H1 (cell line): ENCODE results near the gene OPN3. TPM values are rescaled to one million over a fixed set of nuclear protein-coding genes. Genes with fewer than 3 reads are reported as not detected.

ENCODE experiments used
- CTCF ChIA-PET: fragments of 300-600 bp; sonication (Branson Sonifier 250); formaldehyde crosslinking; loops from one replicate; lab custom pipeline; 2021; ENCODE audit not compliant: partially characterized antibody; lab: Charles Lee
- POLR2A ChIA-PET: fragments of 300-600 bp; sonication (Branson Sonifier 250); formaldehyde crosslinking; loops from one replicate; lab custom pipeline; 2021; ENCODE audit warnings: inconsistent platforms; ENCODE audit not compliant: partially characterized antibody; lab: Charles Lee
- DNase-seq, 2 experiments: peaks; one replicate each; pipeline versions ENCODE4 v3.0.0 to v3.0.0-alpha.2; 2010 to 2022; ENCODE audit warnings: low spot score in 2 of 2, low read depth in 1 of 2, mixed read lengths in 1 of 2
- FAIRE-seq: peaks from 2 replicates; lab custom pipeline; 2011; peaks lifted over from hg19 to GRCh38; lab: Jason Lieb, UNC
- H2AFZ ChIP-seq: 2 replicates; pipeline ENCODE4 v1.8.1; 2012; ENCODE audit warnings: low read length, inconsistent platforms
- H2AK5ac ChIP-seq: 2 replicates; pipeline ENCODE4 v1.6.1; 2013; ENCODE audit warnings: low read depth, low read length
- H2BK120ac ChIP-seq: replicated peaks from 2 replicates; pipeline ENCODE3; 2013; ENCODE audit warnings: low read depth, low read length, inconsistent platforms
- H2BK12ac ChIP-seq: 2 replicates; pipeline ENCODE4 v1.6.1; 2013; ENCODE audit warnings: low read depth, low read length
- H2BK15ac ChIP-seq: 2 replicates; pipeline ENCODE4 v1.6.1; 2013; ENCODE audit warnings: low read length
- H2BK20ac ChIP-seq: 2 replicates; pipeline ENCODE4 v1.6.1; 2013; ENCODE audit warnings: low read length
- H2BK5ac ChIP-seq: 2 replicates; pipeline ENCODE4 v1.6.1; 2013; ENCODE audit warnings: low read depth, low read length
- H3K14ac ChIP-seq: 2 replicates; pipeline ENCODE4 v1.6.1; 2013; ENCODE audit warnings: inconsistent platforms; ENCODE audit not compliant: insufficient read length
- H3K18ac ChIP-seq: 2 replicates; pipeline ENCODE4 v1.6.1; 2013; ENCODE audit warnings: low read length; ENCODE audit errors: extremely low read depth
- H3K23ac ChIP-seq: 2 replicates; pipeline ENCODE4 v1.6.1; 2013; ENCODE audit warnings: inconsistent platforms; ENCODE audit not compliant: insufficient read length
- H3K23me2 ChIP-seq: 2 replicates; pipeline ENCODE4 v1.6.1; 2013; ENCODE audit warnings: low read depth, low read length
- H3K27ac ChIP-seq: 2 replicates; pipeline ENCODE4 v1.6.1; 2011; ENCODE audit warnings: low read depth, low read length, inconsistent platforms
- H3K27me3 ChIP-seq, 4 experiments: replicated peaks in 1 of 4; 1 replicate in 1 of 4; 2 replicates in 3 of 4; pipeline versions ENCODE4 v1.6.1 to v1.8.1; 2011 to 2013; ENCODE audit warnings: low read length in 3 of 4, mild to moderate bottlenecking in 3 of 4, inconsistent platforms in 2 of 4, mixed read lengths in 2 of 4, moderate library complexity in 1 of 4; ENCODE audit not compliant: control insufficient read depth in 3 of 4, insufficient read depth in 3 of 4; ENCODE audit errors: extremely low read depth in 1 of 4
- H3K36me3 ChIP-seq, 4 experiments: 2 replicates each; pipeline versions ENCODE4 v1.6.1 to v1.8.1; 2011 to 2013; ENCODE audit warnings: mild to moderate bottlenecking in 4 of 4, low read length in 3 of 4, moderate library complexity in 2 of 4, control low read depth in 1 of 4, inconsistent platforms in 1 of 4; ENCODE audit not compliant: insufficient read depth in 4 of 4, control insufficient read depth in 2 of 4
- H3K4ac ChIP-seq: replicated peaks from 2 replicates; pipeline ENCODE3; 2013; ENCODE audit warnings: low read length, low read depth, mixed read lengths, inconsistent platforms; ENCODE audit not compliant: insufficient read length
- H3K4me1 ChIP-seq, 4 experiments: replicated peaks in 1 of 4; 1 replicate in 1 of 4; 2 replicates in 3 of 4; pipeline versions ENCODE4 v1.6.1 to v1.8.1; 2011 to 2013; ENCODE audit warnings: low read length in 3 of 4, inconsistent platforms in 2 of 4, mixed read lengths in 1 of 4; ENCODE audit not compliant: insufficient read depth in 4 of 4, control insufficient read depth in 3 of 4
- H3K4me2 ChIP-seq, 2 experiments: 2 replicates each; pipeline versions ENCODE4 v1.6.1 to v1.8.1; 2011 to 2013; ENCODE audit warnings: low read depth in 2 of 2, low read length in 2 of 2, control low read depth in 1 of 2, inconsistent platforms in 1 of 2, mild to moderate bottlenecking in 1 of 2; ENCODE audit not compliant: insufficient read depth in 1 of 2
- H3K4me3 ChIP-seq, 4 experiments: fragments of 200-600, 300-600 bp in 1 of 4; sonication (generic), shearing (Covaris generic), sonication (Bioruptor Twin) in 1 of 4; 2 replicates each; pipeline versions ENCODE4 v1.5.1 to v1.8.1; 2011 to 2016; ENCODE audit warnings: low read length in 4 of 4, low read depth in 3 of 4, control low read depth in 2 of 4, inconsistent platforms in 2 of 4, mild to moderate bottlenecking in 2 of 4, mixed read lengths in 1 of 4, moderate library complexity in 1 of 4; ENCODE audit not compliant: insufficient read depth in 2 of 4; ENCODE audit errors: extremely low read depth in 1 of 4
- H3K56ac ChIP-seq: replicated peaks from 2 replicates; pipeline ENCODE3; 2013; ENCODE audit warnings: low read depth, mild to moderate bottlenecking, mixed read lengths, low read length, inconsistent platforms; ENCODE audit not compliant: insufficient read length
- H3K79me1 ChIP-seq: 2 replicates; pipeline ENCODE4 v1.6.1; 2013; ENCODE audit warnings: low read depth, low read length, control low read depth
- H3K79me2 ChIP-seq, 2 experiments: 2 replicates each; pipeline versions ENCODE4 v1.6.1 to v1.8.1; 2012 to 2013; ENCODE audit warnings: low read length in 2 of 2, mild to moderate bottlenecking in 2 of 2, inconsistent platforms in 1 of 2; ENCODE audit not compliant: insufficient read depth in 2 of 2, control insufficient read depth in 1 of 2
- H3K9ac ChIP-seq, 4 experiments: replicated peaks in 1 of 4; 1 replicate in 1 of 4; 2 replicates in 3 of 4; pipeline versions ENCODE4 v1.6.1 to v1.8.1; 2011 to 2013; ENCODE audit warnings: low read depth in 3 of 4, low read length in 3 of 4, control low read depth in 2 of 4, mild to moderate bottlenecking in 2 of 4, moderate library complexity in 2 of 4, inconsistent platforms in 1 of 4; ENCODE audit errors: extremely low read depth in 1 of 4
- H3K9me3 ChIP-seq, 2 experiments: 2 replicates each; pipeline versions ENCODE4 v1.6.1 to v1.8.1; 2012 to 2013; ENCODE audit warnings: mild to moderate bottlenecking in 2 of 2, moderate library complexity in 2 of 2, control low read depth in 1 of 2, inconsistent platforms in 1 of 2, low read depth in 1 of 2, low read length in 1 of 2, mixed read lengths in 1 of 2; ENCODE audit not compliant: insufficient read depth in 2 of 2
- H4K20me1 ChIP-seq, 2 experiments: replicated peaks in 1 of 2; 2 replicates each; pipeline versions ENCODE3 to v1.8.1; 2011 to 2013; ENCODE audit warnings: inconsistent platforms in 2 of 2, low read length in 2 of 2, mild to moderate bottlenecking in 1 of 2; ENCODE audit not compliant: insufficient read depth in 2 of 2, control insufficient read depth in 1 of 2
- H4K5ac ChIP-seq: 2 replicates; pipeline ENCODE4 v1.6.1; 2013; ENCODE audit warnings: low read length, low read depth, mixed read lengths, inconsistent platforms; ENCODE audit not compliant: insufficient read length
- H4K8ac ChIP-seq: 2 replicates; pipeline ENCODE4 v1.8.0; 2013; ENCODE audit warnings: mild to moderate bottlenecking, moderate library complexity, low read length, inconsistent platforms; ENCODE audit not compliant: insufficient read depth; ENCODE audit errors: extremely low read depth
- H4K91ac ChIP-seq: replicated peaks from 2 replicates; pipeline ENCODE3; 2013; ENCODE audit warnings: low read length, mixed read lengths, inconsistent platforms; ENCODE audit not compliant: insufficient read length
- CTBP2 ChIP-seq: IDR thresholded peaks from 2 replicates; pipeline ENCODE4 v1.7.0; 2011; ENCODE audit warnings: borderline replicate concordance, mild to moderate bottlenecking, moderate library complexity, mixed read lengths, low read length; ENCODE audit not compliant: insufficient read depth, insufficient read length
- EGR1 ChIP-seq: IDR thresholded peaks from 2 replicates; pipeline ENCODE4 v1.6.1; 2011; ENCODE audit warnings: low read depth, low read length, borderline replicate concordance
- FOSL1 ChIP-seq: IDR thresholded peaks from 2 replicates; pipeline ENCODE4 v1.6.1; 2011; ENCODE audit warnings: mild to moderate bottlenecking, low read depth, low read length, moderate library complexity; ENCODE audit not compliant: insufficient read depth
- JUND ChIP-seq: IDR thresholded peaks from 2 replicates; pipeline ENCODE4 v1.6.1; 2011; ENCODE audit warnings: mild to moderate bottlenecking, improper control_type of control experiment, low read length
- PHF8 ChIP-seq: fragments of 200-600 bp; sonication (generic); conservative IDR thresholded peaks from 2 replicates; pipeline ENCODE4 v1.7.1; 2012; ENCODE audit warnings: low read depth, mild to moderate bottlenecking, inconsistent platforms, low read length, moderate library complexity
- POLR2AphosphoS5 ChIP-seq: IDR thresholded peaks from 2 replicates; pipeline ENCODE4 v1.6.1; 2011; ENCODE audit warnings: low read depth, low read length
- RAD21 ChIP-seq, 2 experiments: IDR thresholded peaks in 1 of 2; conservative IDR thresholded peaks in 1 of 2; 2 replicates each; pipeline ENCODE4 v1.6.1; 2011; ENCODE audit warnings: low read depth in 2 of 2, low read length in 2 of 2, improper control_type of control experiment in 1 of 2, inconsistent platforms in 1 of 2, mild to moderate bottlenecking in 1 of 2, moderate library complexity in 1 of 2
- RBBP5 ChIP-seq: IDR thresholded peaks from 2 replicates; pipeline ENCODE4 v1.7.1; 2012; ENCODE audit warnings: low read depth, mild to moderate bottlenecking, inconsistent platforms, low read length, moderate library complexity, borderline replicate concordance
- RNF2 ChIP-seq: fragments of 200-900, 300-1000 bp; sonication (generic); IDR thresholded peaks from 2 replicates; pipeline ENCODE4 v1.7.1; 2016; ENCODE audit warnings: borderline replicate concordance, low read depth, mild to moderate bottlenecking, antibody characterized with exemption, low read length; ENCODE audit not compliant: poor library complexity, severe bottlenecking; ENCODE audit errors: missing control alignments
- SP2 ChIP-seq: IDR thresholded peaks from 2 replicates; pipeline ENCODE4 v1.6.1; 2012; ENCODE audit warnings: mild to moderate bottlenecking, low read length, inconsistent platforms
- TAF7 ChIP-seq: optimal IDR thresholded peaks from 2 replicates; pipeline ENCODE3; 2011; ENCODE audit warnings: low read depth, mild to moderate bottlenecking, inconsistent platforms, low read length, moderate library complexity, borderline replicate concordance
- TBP ChIP-seq: IDR thresholded peaks from 2 replicates; pipeline ENCODE4 v1.6.1; 2011; ENCODE audit warnings: low read depth, low read length, improper control_type of control experiment
- TEAD4 ChIP-seq: IDR thresholded peaks from 2 replicates; pipeline ENCODE4 v1.6.1; 2012; ENCODE audit warnings: low read depth, low read length, inconsistent platforms, mixed read lengths
- WGBS, 2 experiments: shearing (Covaris generic) in 1 of 2; methylation state at CpG; one replicate each; pipeline versions ENCODE4 v1.1.6 to v1.1.7; 2013 to 2015; ENCODE audit warnings: low lambda C conversion rate in 2 of 2, mixed read lengths in 2 of 2, inconsistent platforms in 1 of 2, low coverage in 1 of 2, missing lambda C conversion rate in 1 of 2; ENCODE audit not compliant: insufficient replicate concordance in 2 of 2, insufficient coverage in 1 of 2, insufficient read length in 1 of 2; ENCODE audit errors: extremely low coverage in 1 of 2, missing lambda C conversion rate in 1 of 2; 5-methylcytosine and 5-hydroxymethylcytosine counted together
- polyA plus RNA-seq, 7 experiments: library from polyadenylated mRNA; depleted of rRNA in 3 of 7; stranded (reverse) in 5 of 7; unstranded in 2 of 7; fragments of >200 nt in 5 of 7; fragments of 200-250 nt in 2 of 7; gene quantifications; 1 replicate in 5 of 7; 2 replicates in 1 of 7; 4 replicates in 1 of 7; pipeline versions ENCODE4 v1.2.1 to v1.2.3, GENCODE V29; 2011 to 2013; ENCODE audit warnings: missing spikeins in 2 of 7, mixed read lengths in 2 of 7
- total RNA-seq: library from RNA; stranded (reverse); fragmentation: NEBNext Ultra II Directional; extraction: Animal tissue kit (Norgen Biotek cat#: 25700); gene quantifications from 2 replicates; pipeline ENCODE4 v1.2.1, GENCODE V29; 2021

OPN3 gene
- total and polyA plus RNA-seq, 2 of the 8 experiments (the other 6 are each of a cell fraction or from before 2014, with no cell fraction given) = 8.8 to 19.4 TPM

- Histone ChIP-seq H3K23me2 (no peaks in the 10 kb centered on the region), H2BK5ac (no peak overlapping the region)
- TF ChIP-seq CTBP2 (no peak), EGR1 (no peak), TEAD4 (no peak), RAD21 (IDR thresholded peaks at IDR 0.05 in 1 of 2, conservative IDR thresholded peaks at IDR 0.05 in 1 of 2; ENCODE audit: low read depth in 2 of 2, low read length in 2 of 2) (no peak), TAF7 (no peak), RBBP5 (no peak), SP2 (no peak), FOSL1 (no peak), POLR2AphosphoS5 (no peak), JUND (no peak), PHF8 (no peak), RNF2 (no peak), TBP (no peak)
- TF ChIP-seq, all 59 proteins: peak for 0
- H3K36me3 ChIP-seq = no peaks in the 10 kb centered on the region
- DNase-seq = no peak
- no peak overlapping the region for H2AFZ ChIP-seq
- 92% methylated on average over 7 of the region's 7 CpGs; no CpG with 5 or more reads in 1 of the 2 experiments for WGBS, 2 experiments
- no peak overlapping the region for H3K56ac ChIP-seq
- H4K8ac ChIP-seq = no peak overlapping the region
- no peaks in the 10 kb centered on the region for H4K20me1 ChIP-seq
- no peak overlapping the region for H3K14ac ChIP-seq
- H3K27me3 ChIP-seq = no peaks in the 10 kb centered on the region
- ChIA-PET CTCF (interaction anchor here (0.7 to 1.5 kb wide), 2 partner anchors 21 to 256 kb away, joined by 3 read pairs; no protein-coding TSS in a partner anchor), POLR2A (no interaction called here)
- no peak overlapping the region for H2BK20ac ChIP-seq
- no peaks in the 10 kb centered on the region for H3K9me3 ChIP-seq
- H2AK5ac ChIP-seq = no peak overlapping the region
- H2BK15ac ChIP-seq = no peak overlapping the region
- no peak overlapping the region for H3K9ac ChIP-seq
- H4K5ac ChIP-seq = no peak overlapping the region
- H3K4me2 ChIP-seq = no peak overlapping the region
- no peak overlapping the region for H3K18ac ChIP-seq
- H3K4me3 ChIP-seq = no peak overlapping the region
- no peak overlapping the region for H2BK12ac ChIP-seq
- H3K23ac ChIP-seq = no peak overlapping the region
- no peaks in the 10 kb centered on the region for H3K79me2 ChIP-seq
- no peak overlapping the region for H3K27ac ChIP-seq
- H3K79me1 ChIP-seq = no peaks in the 10 kb centered on the region
- FAIRE-seq = no peak
- no peak overlapping the region for H4K91ac ChIP-seq
- H3K4me1 ChIP-seq = no peaks in the 10 kb centered on the region
- H2BK120ac ChIP-seq = no peak overlapping the region
- H3K4ac ChIP-seq = no peak overlapping the region
Measured at GRCh38 chr1:241589521-241589920, 50.6 kb downstream of the OPN3 start.
